ENCODE data around the gene MRPS33. TPM values are rescaled to one million over a fixed set of nuclear protein-coding genes. Genes with fewer than 3 reads are reported as not detected.

Gene MRPS33
- total and polyA plus RNA-seq, 2 experiments from 2014 or later = 23.1 to 140 TPM

GRCh38 chr7:140998715-140999114 is 16.0 kb downstream of the MRPS33 start:
- no peak overlapping the region for H3K4me3 ChIP-seq
- no peaks in the 10 kb centered on the region for H3K36me3 ChIP-seq (ENCODE audit: insufficient read depth)
- DNase-seq (ENCODE audit: low spot score) (no peak), ATAC-seq (no peak)
- no peaks in the 10 kb centered on the region for H3F3A ChIP-seq (replicated peaks; ENCODE audit: low read depth)
- no peaks in the 10 kb centered on the region for H3K9me3 Mint-ChIP-seq
- no peaks in the 10 kb centered on the region for H3K9me2 ChIP-seq (ENCODE audit: insufficient read depth)
- H3K27ac Mint-ChIP-seq = no peak overlapping the region
- H3K27ac ChIP-seq (ENCODE audit: low read depth) = no peak overlapping the region
- no peaks in the 10 kb centered on the region for H3K4me1 ChIP-seq (ENCODE audit: insufficient read depth)
- H3K79me2 ChIP-seq (replicated peaks; ENCODE audit: insufficient read depth) = no peaks in the 10 kb centered on the region
- H3K27me3 Mint-ChIP-seq (ENCODE audit: insufficient read depth, low read depth, poor library complexity) = no peaks in the 10 kb centered on the region
- H4K20me1 ChIP-seq (replicated peaks; ENCODE audit: insufficient read depth) = no peaks in the 10 kb centered on the region
- H3K36me3 Mint-ChIP-seq (ENCODE audit: low read depth) = no peaks in the 10 kb centered on the region
- H3K4me3 Mint-ChIP-seq = no peak overlapping the region
- no peaks in the 10 kb centered on the region for H3K4me1 Mint-ChIP-seq
- no peak overlapping the region for H2AFZ ChIP-seq
- no peak for TF ChIP-seq CREB1 (CRISPR knock-in tag; IDR thresholded peaks at IDR 0.05; ENCODE audit: low read depth)
- no peak for TF ChIP-seq REST (IDR thresholded peaks at IDR 0.05; ENCODE audit: unreplicated experiment)
- H3K4me2 ChIP-seq = no peak overlapping the region
- no peaks in the 10 kb centered on the region for H3K27me3 ChIP-seq (ENCODE audit: insufficient read depth)

GRCh38 chr7:140992422-140992821 is 22.3 kb downstream of the MRPS33 start:
- no peaks in the 10 kb centered on the region for H3K36me3 Mint-ChIP-seq (ENCODE audit: low read depth)
- no peak for ATAC-seq
- no peaks in the 10 kb centered on the region for H3K27me3 ChIP-seq (ENCODE audit: insufficient read depth)
- H3K4me1 Mint-ChIP-seq = no peaks in the 10 kb centered on the region
- H3K27ac ChIP-seq (ENCODE audit: low read depth) = no peak overlapping the region
- no peak overlapping the region; the same call in 1 of the 2 replicates for H2AFZ ChIP-seq
- no peaks in the 10 kb centered on the region for H3K4me1 ChIP-seq (ENCODE audit: insufficient read depth)
- no peaks in the 10 kb centered on the region for H3K79me2 ChIP-seq (replicated peaks; ENCODE audit: insufficient read depth)
- no peak overlapping the region for H3K4me3 ChIP-seq
- no peak overlapping the region for H3K4me2 ChIP-seq
- H3K27me3 Mint-ChIP-seq (ENCODE audit: insufficient read depth, low read depth, poor library complexity) = no peaks in the 10 kb centered on the region
- H4K20me1 ChIP-seq (replicated peaks; ENCODE audit: insufficient read depth) = no peaks in the 10 kb centered on the region
- no peaks in the 10 kb centered on the region for H3K9me2 ChIP-seq (ENCODE audit: insufficient read depth)
- no peak overlapping the region for H3K27ac Mint-ChIP-seq
- DNase-seq (ENCODE audit: low spot score) = no peak
- no peaks in the 10 kb centered on the region for H3K36me3 ChIP-seq (ENCODE audit: insufficient read depth)
- H3F3A ChIP-seq (replicated peaks; ENCODE audit: low read depth) = no peaks in the 10 kb centered on the region
- no peak overlapping the region for H3K4me3 Mint-ChIP-seq
- H3K9me3 Mint-ChIP-seq = no peaks in the 10 kb centered on the region
- TF ChIP-seq NANOG (IDR thresholded peaks at IDR 0.05; ENCODE audit: borderline replicate concordance) = no peak
- no peak for TF ChIP-seq REST (IDR thresholded peaks at IDR 0.05; ENCODE audit: unreplicated experiment)
- TF ChIP-seq STAT1 (IDR thresholded peaks at IDR 0.05; ENCODE audit: unreplicated experiment) = no peak
- TF ChIP-seq ZNF331 (CRISPR knock-in tag; IDR thresholded peaks at IDR 0.05; ENCODE audit: low read depth) = no peak
- TF ChIP-seq JUNB (IDR thresholded peaks at IDR 0.05; ENCODE audit: unreplicated experiment) = no peak
- TF ChIP-seq POLR2AphosphoS5 (IDR thresholded peaks at IDR 0.05; ENCODE audit: low read depth) = no peak
- TF ChIP-seq CTCF (conservative IDR thresholded peaks at IDR 0.05; ENCODE audit: low read depth in 2 of 2) = no peak

Data from GM23338 (cell line).